A549 (cell line): Measurements from ENCODE around the gene LIMS4.
"Not testable (repeated sequence)": the region's sequence is repeated elsewhere in the genome, so short reads cannot be mapped to it uniquely, and the experiment has no call there.

ENCODE experiments used
- CBX2 ChIP-seq: fragments of 200-600 bp; sonication (generic); IDR thresholded peaks from 2 replicates; pipeline ENCODE4 v1.6.1; 2016; ENCODE audit warnings: low read depth, mild to moderate bottlenecking, borderline replicate concordance
- CEBPB ChIP-seq, 2 experiments: fragments of >200 bp in 1 of 2; sonication (Bioruptor Twin) in 1 of 2; formaldehyde crosslinking in 1 of 2; IDR thresholded peaks; 2 replicates each; pipeline ENCODE4 v1.6.1; 2012 to 2016
- EP300 ChIP-seq, 2 experiments: fragments of >200 bp; sonication (Bioruptor Twin); formaldehyde crosslinking; IDR thresholded peaks; 2 replicates in 1 of 2; 3 replicates in 1 of 2; pipeline ENCODE4 v1.6.1; 2016 to 2017
- HOXA7 ChIP-seq: fragments of 250-450 bp; sonication (Bioruptor Pico); IDR thresholded peaks from 2 replicates; pipeline ENCODE4 v1.5.0; 2020; ENCODE audit warnings: mild to moderate bottlenecking, moderate library complexity
- PHF8 ChIP-seq: fragments of 200-600 bp; sonication (generic); IDR thresholded peaks from 2 replicates; pipeline ENCODE4 v1.6.1; 2016; ENCODE audit warnings: low read depth, mild to moderate bottlenecking, antibody characterized with exemption, moderate library complexity, borderline replicate concordance
- POLR2A ChIP-seq: IDR thresholded peaks from 2 replicates; pipeline ENCODE4 v1.6.1; 2012; ENCODE audit warnings: mild to moderate bottlenecking, low read length
- ZSCAN20 ChIP-seq: fragments of 250-450 bp; sonication (Bioruptor Pico); IDR thresholded peaks from 2 replicates; pipeline ENCODE4 v1.8.0; 2022; ENCODE audit warnings: mild to moderate bottlenecking, moderate library complexity
- TF ChIP-seq, protein P1 (sequence below): fragments of >200 bp; sonication (Bioruptor Twin); formaldehyde crosslinking; IDR thresholded peaks from 3 replicates; pipeline ENCODE4 v1.5.1; 2016
- TF ChIP-seq, protein P2 (sequence below): fragments of 200-600 bp; sonication (generic); IDR thresholded peaks from 2 replicates; pipeline ENCODE4 v1.6.1; 2016; ENCODE audit warnings: antibody characterized with exemption, mild to moderate bottlenecking, moderate library complexity

DNA sequence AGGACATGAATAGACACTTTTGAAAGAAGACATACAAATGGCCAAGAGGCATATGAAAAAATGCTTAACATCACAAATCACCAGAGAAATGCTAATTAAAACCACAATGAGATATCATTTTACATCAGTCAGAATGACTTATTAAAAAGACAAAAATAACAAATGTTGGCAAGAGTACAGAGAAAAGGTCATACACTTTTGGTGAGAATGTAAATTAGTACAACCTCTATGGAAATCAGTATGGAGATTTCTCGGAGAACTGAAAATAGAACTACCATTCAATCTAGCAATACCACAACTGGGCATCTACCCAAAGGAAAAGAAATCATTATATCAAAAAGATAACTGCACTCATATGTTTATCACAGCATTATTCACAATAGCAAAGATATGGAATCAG is 16.4 kb upstream of the LIMS4 start:
- TF ChIP-seq, protein P1, sequence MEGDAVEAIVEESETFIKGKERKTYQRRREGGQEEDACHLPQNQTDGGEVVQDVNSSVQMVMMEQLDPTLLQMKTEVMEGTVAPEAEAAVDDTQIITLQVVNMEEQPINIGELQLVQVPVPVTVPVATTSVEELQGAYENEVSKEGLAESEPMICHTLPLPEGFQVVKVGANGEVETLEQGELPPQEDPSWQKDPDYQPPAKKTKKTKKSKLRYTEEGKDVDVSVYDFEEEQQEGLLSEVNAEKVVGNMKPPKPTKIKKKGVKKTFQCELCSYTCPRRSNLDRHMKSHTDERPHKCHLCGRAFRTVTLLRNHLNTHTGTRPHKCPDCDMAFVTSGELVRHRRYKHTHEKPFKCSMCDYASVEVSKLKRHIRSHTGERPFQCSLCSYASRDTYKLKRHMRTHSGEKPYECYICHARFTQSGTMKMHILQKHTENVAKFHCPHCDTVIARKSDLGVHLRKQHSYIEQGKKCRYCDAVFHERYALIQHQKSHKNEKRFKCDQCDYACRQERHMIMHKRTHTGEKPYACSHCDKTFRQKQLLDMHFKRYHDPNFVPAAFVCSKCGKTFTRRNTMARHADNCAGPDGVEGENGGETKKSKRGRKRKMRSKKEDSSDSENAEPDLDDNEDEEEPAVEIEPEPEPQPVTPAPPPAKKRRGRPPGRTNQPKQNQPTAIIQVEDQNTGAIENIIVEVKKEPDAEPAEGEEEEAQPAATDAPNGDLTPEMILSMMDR, result not testable (repeated sequence)
- TF ChIP-seq POLR2A; HOXA7 (CRISPR knock-in tag); ZSCAN20 (CRISPR knock-in tag); CBX2; EP300 (IDR thresholded peaks at IDR 0.05); PHF8; CEBPB (IDR thresholded peaks at IDR 0.05): not testable (repeated sequence)
- TF ChIP-seq, protein P2, sequence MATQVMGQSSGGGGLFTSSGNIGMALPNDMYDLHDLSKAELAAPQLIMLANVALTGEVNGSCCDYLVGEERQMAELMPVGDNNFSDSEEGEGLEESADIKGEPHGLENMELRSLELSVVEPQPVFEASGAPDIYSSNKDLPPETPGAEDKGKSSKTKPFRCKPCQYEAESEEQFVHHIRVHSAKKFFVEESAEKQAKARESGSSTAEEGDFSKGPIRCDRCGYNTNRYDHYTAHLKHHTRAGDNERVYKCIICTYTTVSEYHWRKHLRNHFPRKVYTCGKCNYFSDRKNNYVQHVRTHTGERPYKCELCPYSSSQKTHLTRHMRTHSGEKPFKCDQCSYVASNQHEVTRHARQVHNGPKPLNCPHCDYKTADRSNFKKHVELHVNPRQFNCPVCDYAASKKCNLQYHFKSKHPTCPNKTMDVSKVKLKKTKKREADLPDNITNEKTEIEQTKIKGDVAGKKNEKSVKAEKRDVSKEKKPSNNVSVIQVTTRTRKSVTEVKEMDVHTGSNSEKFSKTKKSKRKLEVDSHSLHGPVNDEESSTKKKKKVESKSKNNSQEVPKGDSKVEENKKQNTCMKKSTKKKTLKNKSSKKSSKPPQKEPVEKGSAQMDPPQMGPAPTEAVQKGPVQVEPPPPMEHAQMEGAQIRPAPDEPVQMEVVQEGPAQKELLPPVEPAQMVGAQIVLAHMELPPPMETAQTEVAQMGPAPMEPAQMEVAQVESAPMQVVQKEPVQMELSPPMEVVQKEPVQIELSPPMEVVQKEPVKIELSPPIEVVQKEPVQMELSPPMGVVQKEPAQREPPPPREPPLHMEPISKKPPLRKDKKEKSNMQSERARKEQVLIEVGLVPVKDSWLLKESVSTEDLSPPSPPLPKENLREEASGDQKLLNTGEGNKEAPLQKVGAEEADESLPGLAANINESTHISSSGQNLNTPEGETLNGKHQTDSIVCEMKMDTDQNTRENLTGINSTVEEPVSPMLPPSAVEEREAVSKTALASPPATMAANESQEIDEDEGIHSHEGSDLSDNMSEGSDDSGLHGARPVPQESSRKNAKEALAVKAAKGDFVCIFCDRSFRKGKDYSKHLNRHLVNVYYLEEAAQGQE, result not testable (repeated sequence)
